IgD-negative memory B cell (primary cell): ENCODE data around the gene CACNA1D. TPM values are rescaled to one million over a fixed set of nuclear protein-coding genes. Genes with fewer than 3 reads are reported as not detected.
"Not testable (repeated sequence)": the region's sequence is repeated elsewhere in the genome, so short reads cannot be mapped to it uniquely, and the experiment has no call there.

Experiments
- H3K27ac Mint-ChIP-seq, 3 donors: one replicate each; pipeline ENCODE4 v1.8.0; 2020 to 2022; ENCODE audit warnings: mild to moderate bottlenecking in 3 of 3, mixed read lengths in 3 of 3, moderate library complexity in 1 of 3
- H3K27me3 Mint-ChIP-seq: one replicate; pipeline ENCODE4 v1.8.0; 2021; ENCODE audit warnings: mixed read lengths
- H3K36me3 Mint-ChIP-seq: one replicate; pipeline ENCODE4 v1.8.0; 2020; ENCODE audit warnings: mild to moderate bottlenecking, mixed read lengths
- H3K4me1 Mint-ChIP-seq, 3 donors: one replicate each; pipeline ENCODE4 v1.8.0; 2020 to 2022; ENCODE audit warnings: mixed read lengths in 3 of 3, mild to moderate bottlenecking in 1 of 3
- H3K4me3 Mint-ChIP-seq, 4 donors: one replicate each; pipeline ENCODE4 v1.8.0; 2020 to 2022; ENCODE audit warnings: mild to moderate bottlenecking in 4 of 4, mixed read lengths in 4 of 4, moderate library complexity in 3 of 4
- H3K9me3 Mint-ChIP-seq, 3 donors: one replicate each; pipeline ENCODE4 v1.8.0; 2020 to 2021; ENCODE audit warnings: mixed read lengths in 3 of 3, mild to moderate bottlenecking in 1 of 3
- polyA plus RNA-seq: library from polyadenylated mRNA; unstranded; fragments of 300-500 nt; fragmentation: Illumina TruSeq; gene quantifications from one replicate; pipeline ENCODE4 v1.2.3, GENCODE V29; 2021

Gene CACNA1D
- polyA plus RNA-seq, 1 donor from 2014 or later, result not detected

GRCh38 chr3:53617893-53618523 is 123.6 kb downstream of the CACNA1D start:
- peaks cover 7 to 12% (median 9%) of the 10 kb centered on the region in 3 donors for H3K4me1 Mint-ChIP-seq
- no peak overlapping the region for H3K27ac Mint-ChIP-seq
- H3K27me3 Mint-ChIP-seq, result no peaks in the 10 kb centered on the region
- no peak overlapping the region for H3K4me3 Mint-ChIP-seq
- H3K36me3 Mint-ChIP-seq, result no peaks in the 10 kb centered on the region
- H3K9me3 Mint-ChIP-seq, result no peaks in the 10 kb centered on the region

GRCh38 chr3:53618524-53618906 is 124.1 kb downstream of the CACNA1D start:
- Mint-ChIP-seq H3K27ac (no peak overlapping the region), H3K27me3 (no peaks in the 10 kb centered on the region), H3K9me3 (no peaks in the 10 kb centered on the region), H3K4me1 (peaks cover 4 to 8% (median 6%) of the 10 kb centered on the region in 3 donors), H3K4me3 (no peak overlapping the region), H3K36me3 (no peaks in the 10 kb centered on the region)

GRCh38 chr3:53618936-53619335 is 124.5 kb downstream of the CACNA1D start:
- H3K36me3 Mint-ChIP-seq, result no peaks in the 10 kb centered on the region
- no peaks in the 10 kb centered on the region for H3K27me3 Mint-ChIP-seq
- no peak overlapping the region for H3K4me3 Mint-ChIP-seq
- H3K9me3 Mint-ChIP-seq, result no peaks in the 10 kb centered on the region
- no peak overlapping the region for H3K27ac Mint-ChIP-seq
- peaks cover 4 to 8% (median 6%) of the 10 kb centered on the region in 3 donors for H3K4me1 Mint-ChIP-seq

GRCh38 chr3:53624061-53624857 is 129.8 kb downstream of the CACNA1D start:
- H3K4me1 Mint-ChIP-seq, result no peaks in the 10 kb centered on the region
- H3K4me3 Mint-ChIP-seq, result no peak overlapping the region
- H3K27me3 Mint-ChIP-seq, result peaks cover 10% of the 10 kb centered on the region
- no peak overlapping the region for H3K27ac Mint-ChIP-seq
- H3K9me3 Mint-ChIP-seq, result peaks cover 0 to 1% (median 0%) of the 10 kb centered on the region in 3 donors
- H3K36me3 Mint-ChIP-seq, result no peaks in the 10 kb centered on the region

- Mint-ChIP-seq H3K36me3 (no peaks in the 10 kb centered on the region), H3K4me1 (no peaks in the 10 kb centered on the region), H3K27me3 (peaks cover 10% of the 10 kb centered on the region), H3K27ac (no peak overlapping the region), H3K4me3 (peak overlapping the region in 1 of 4 donors; percentile 15), H3K9me3 (peaks cover 0 to 4% (median 0%) of the 10 kb centered on the region in 3 donors)
These were observed 132.5 kb downstream of the CACNA1D start for GRCh38 chr3:53626876-53627275.

GRCh38 chr3:53628536-53629401 is 134.4 kb downstream of the CACNA1D start:
- Mint-ChIP-seq H3K9me3 (peaks cover 0 to 8% (median 5%) of the 10 kb centered on the region in 3 donors), H3K4me3 (no peak overlapping the region), H3K36me3 (no peaks in the 10 kb centered on the region), H3K27me3 (peaks cover 10% of the 10 kb centered on the region), H3K27ac (no peak overlapping the region), H3K4me1 (no peaks in the 10 kb centered on the region)

GRCh38 chr3:53629402-53629723 is 135.0 kb downstream of the CACNA1D start:
- Mint-ChIP-seq H3K4me3 (no peak overlapping the region), H3K27me3 (peaks cover 7% of the 10 kb centered on the region), H3K4me1 (no peaks in the 10 kb centered on the region), H3K27ac (no peak overlapping the region), H3K9me3 (peaks cover 0 to 8% (median 5%) of the 10 kb centered on the region in 3 donors), H3K36me3 (no peaks in the 10 kb centered on the region)

GRCh38 chr3:53630547-53630946 is 136.1 kb downstream of the CACNA1D start:
- H3K9me3 Mint-ChIP-seq, result peaks cover 0 to 8% (median 5%) of the 10 kb centered on the region in 3 donors
- peaks cover 7% of the 10 kb centered on the region for H3K27me3 Mint-ChIP-seq
- H3K27ac Mint-ChIP-seq, result no peak overlapping the region
- H3K4me3 Mint-ChIP-seq, result no peak overlapping the region
- H3K4me1 Mint-ChIP-seq, result no peaks in the 10 kb centered on the region
- no peaks in the 10 kb centered on the region for H3K36me3 Mint-ChIP-seq

- Mint-ChIP-seq H3K27me3 (peaks cover 3% of the 10 kb centered on the region), H3K9me3 (peaks cover 0 to 6% (median 5%) of the 10 kb centered on the region in 3 donors), H3K4me3 (no peak overlapping the region)
These were observed 138.9 kb downstream of the CACNA1D start for GRCh38 chr3:53633197-53633787.

GRCh38 chr3:53635041-53635440 is 140.6 kb downstream of the CACNA1D start:
- Mint-ChIP-seq H3K36me3 (no peaks in the 10 kb centered on the region), H3K27me3 (peaks cover 3% of the 10 kb centered on the region), H3K4me1 (no peaks in the 10 kb centered on the region), H3K27ac (no peak overlapping the region), H3K4me3 (no peak overlapping the region), H3K9me3 (peaks cover 0 to 6% (median 5%) of the 10 kb centered on the region in 3 donors)

More at GRCh38 chr3:53633197-53633787, 138.9 kb downstream of the CACNA1D start:
- Mint-ChIP-seq H3K36me3 (no peaks in the 10 kb centered on the region), H3K27ac (peak overlapping the region in 1 of 3 donors; percentile 21), H3K4me1 (no peaks in the 10 kb centered on the region)

- H3K4me1 Mint-ChIP-seq, H3K27me3 Mint-ChIP-seq, H3K4me3 Mint-ChIP-seq, H3K36me3 Mint-ChIP-seq, H3K27ac Mint-ChIP-seq, H3K9me3 Mint-ChIP-seq: not testable (repeated sequence)
These were observed 144.4 kb downstream of the CACNA1D start for GRCh38 chr3:53638806-53639205.

GRCh38 chr3:53641397-53641796 is 147.0 kb downstream of the CACNA1D start:
- H3K27me3 Mint-ChIP-seq, result peaks cover 8% of the 10 kb centered on the region
- H3K9me3 Mint-ChIP-seq, result no peaks in the 10 kb centered on the region
- H3K4me1 Mint-ChIP-seq, result no peaks in the 10 kb centered on the region
- no peak overlapping the region for H3K27ac Mint-ChIP-seq
- H3K36me3 Mint-ChIP-seq, result no peaks in the 10 kb centered on the region
- no peak overlapping the region for H3K4me3 Mint-ChIP-seq

- Mint-ChIP-seq H3K4me3 (no peak overlapping the region), H3K36me3 (no peaks in the 10 kb centered on the region), H3K4me1 (no peaks in the 10 kb centered on the region), H3K27me3 (peaks cover 12% of the 10 kb centered on the region), H3K9me3 (no peaks in the 10 kb centered on the region), H3K27ac (no peak overlapping the region)
These were observed 147.8 kb downstream of the CACNA1D start for GRCh38 chr3:53642211-53642610.

GRCh38 chr3:53643757-53644156 is 149.3 kb downstream of the CACNA1D start:
- Mint-ChIP-seq H3K27ac (no peak overlapping the region), H3K4me3 (no peak overlapping the region), H3K4me1 (no peaks in the 10 kb centered on the region), H3K9me3 (peaks cover 0 to under 1% (median 0%) of the 10 kb centered on the region in 3 donors), H3K27me3 (peaks cover 15% of the 10 kb centered on the region), H3K36me3 (no peaks in the 10 kb centered on the region)

- Mint-ChIP-seq H3K27me3 (peaks cover 19% of the 10 kb centered on the region), H3K9me3 (peaks cover 0 to 2% (median 0%) of the 10 kb centered on the region in 3 donors), H3K27ac (no peak overlapping the region), H3K36me3 (no peaks in the 10 kb centered on the region), H3K4me3 (no peak overlapping the region), H3K4me1 (peaks cover 3 to 10% (median 6%) of the 10 kb centered on the region in 3 donors)
These were observed 151.3 kb downstream of the CACNA1D start for GRCh38 chr3:53645754-53646153.
